NCI-H2196 (cell line): ENCODE measurements around the gene UBE2L6.

Source experiments
- DNase-seq: peaks from one replicate; lab custom pipeline; 2025; ENCODE audit not compliant: unreplicated experiment; lab: John Stamatoyannopoulos, UW

The UBE2L6 gene

GRCh38 chr11:57530596-57531507, 36.6 kb downstream of the UBE2L6 start, which contains the start of gene TIMM10:
TSS of gene TIMM10 (minus strand) at chr11:57530754. CDS start at chr11:57530189, 565 bp downstream.
- DNase-seq, result peak; percentile 96

GRCh38 chr11:57530215-57530595, 37.3 kb downstream of the UBE2L6 start:
- no peak for DNase-seq

GRCh38 chr11:57529012-57529411, 38.5 kb downstream of the UBE2L6 start:
- DNase-seq, result no peak

- peak; percentile 81 for DNase-seq
These were observed 40.3 kb downstream of the UBE2L6 start for GRCh38 chr11:57527056-57527631.

- no peak for DNase-seq
These were observed 44.1 kb downstream of the UBE2L6 start for GRCh38 chr11:57523419-57523818.

- no peak for DNase-seq
These were observed 46.4 kb downstream of the UBE2L6 start for GRCh38 chr11:57521116-57521515.

- no peak for DNase-seq
These were observed 51.4 kb downstream of the UBE2L6 start for GRCh38 chr11:57516061-57516443.

GRCh38 chr11:57515332-57516060, 52.0 kb downstream of the UBE2L6 start, which contains the start of gene SLC43A1:
TSS of gene SLC43A1 (minus strand) at chr11:57515702. CDS start at chr11:57514111, 1,591 bp downstream.
- DNase-seq, result peak; percentile 14

- peak; percentile 29 for DNase-seq
These were observed 52.7 kb downstream of the UBE2L6 start for GRCh38 chr11:57514538-57515331.

- peak; percentile 29 for DNase-seq
These were observed 53.4 kb downstream of the UBE2L6 start for GRCh38 chr11:57513911-57514537.

GRCh38 chr11:57513452-57513795, 54.0 kb downstream of the UBE2L6 start:
- DNase-seq, result no peak

- DNase-seq, result no peak
These were observed 54.6 kb downstream of the UBE2L6 start for GRCh38 chr11:57512646-57513451.

- DNase-seq, result no peak
These were observed 55.6 kb downstream of the UBE2L6 start for GRCh38 chr11:57511741-57512430.

- DNase-seq, result no peak
These were observed 58.9 kb downstream of the UBE2L6 start for GRCh38 chr11:57508341-57509170.

- DNase-seq, result no peak
These were observed 61.0 kb downstream of the UBE2L6 start for GRCh38 chr11:57506522-57506921.

- no peak for DNase-seq
These were observed 63.0 kb downstream of the UBE2L6 start for GRCh38 chr11:57504511-57504910.

- no peak for DNase-seq
These were observed 64.6 kb downstream of the UBE2L6 start for GRCh38 chr11:57502870-57503269.

- DNase-seq, result no peak
These were observed 65.1 kb downstream of the UBE2L6 start for GRCh38 chr11:57502376-57502775.
